LoVo (cell line): ENCODE results near the gene RPL15.
"Not testable (repeated sequence)": the region's sequence is repeated elsewhere in the genome, so short reads cannot be mapped to it uniquely, and the experiment has no call there.

Experiments used
- DNase-seq: peaks from one replicate; pipeline ENCODE4 v3.0.0-alpha.2; 2016; ENCODE audit warnings: low spot score

Gene RPL15

DNA sequence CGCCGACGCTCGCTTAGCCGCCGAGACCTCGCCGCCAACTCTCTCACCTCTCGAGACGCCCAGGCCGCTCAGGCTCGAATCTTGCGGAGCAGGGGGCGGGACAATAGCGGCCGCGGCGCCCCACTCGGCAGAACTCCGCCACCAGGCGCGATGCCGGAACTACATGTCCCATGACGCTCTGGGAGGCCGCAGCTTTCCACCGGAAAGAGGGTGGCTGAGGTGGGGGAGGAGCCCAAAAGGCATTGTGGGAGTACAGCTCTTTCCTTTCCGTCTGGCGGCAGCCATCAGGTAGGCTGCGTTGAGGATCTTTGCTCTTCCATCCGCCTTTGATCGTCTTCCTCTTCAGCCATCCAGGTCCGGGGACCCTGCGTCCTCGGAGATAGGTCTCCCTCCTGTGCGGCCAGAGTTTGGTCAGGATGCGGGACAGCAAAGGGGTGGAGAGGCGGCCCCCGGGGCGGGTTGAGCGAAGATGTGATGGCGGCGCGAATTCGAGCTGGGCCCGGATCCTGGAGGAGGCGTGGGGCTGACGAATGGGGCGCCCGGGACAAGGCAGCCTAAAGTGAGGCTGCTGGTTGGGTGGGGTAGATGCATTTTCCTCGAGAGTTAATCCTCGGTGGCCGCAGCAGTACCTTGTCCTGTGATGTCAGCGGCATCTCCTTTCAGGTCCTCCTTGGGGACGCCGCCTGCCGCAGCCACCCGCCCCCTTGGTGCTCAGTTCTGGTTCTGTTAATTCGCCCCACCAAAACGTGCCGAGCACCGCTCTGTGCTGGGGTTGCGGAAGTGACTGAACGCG is at the start of gene RPL15, which contains the start of gene NKIRAS1:
RPL15 (plus strand) TSS at position 247 of the 793 bp plus-strand sequence. CDS start 728 bp downstream, outside the sequence.
NKIRAS1 (minus strand) TSS at position 105 of the 793 bp plus-strand sequence. CDS start 6,086 bp downstream, outside the sequence.
- peak; percentile 97 for DNase-seq

DNA sequence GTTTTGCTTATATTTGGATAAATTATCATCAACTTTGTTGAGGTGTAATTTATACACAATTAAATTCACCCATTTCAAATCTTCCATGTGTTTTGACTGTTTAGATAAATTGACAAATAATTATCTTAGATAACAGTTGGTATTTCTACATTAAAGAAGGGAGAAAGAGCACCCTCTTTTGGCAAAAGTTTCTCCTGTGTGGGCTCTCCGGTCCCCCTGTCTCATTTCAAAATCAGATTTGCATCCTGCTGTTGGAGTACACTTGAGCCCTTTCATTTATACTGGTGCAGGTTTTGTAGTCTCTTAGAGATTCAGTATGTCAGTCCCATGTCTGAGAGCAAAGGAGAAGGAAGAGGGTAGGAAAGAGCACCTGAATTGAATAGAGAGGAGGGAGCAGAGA is 49.5 kb upstream of the RPL15 start:
- DNase-seq: no peak

DNA sequence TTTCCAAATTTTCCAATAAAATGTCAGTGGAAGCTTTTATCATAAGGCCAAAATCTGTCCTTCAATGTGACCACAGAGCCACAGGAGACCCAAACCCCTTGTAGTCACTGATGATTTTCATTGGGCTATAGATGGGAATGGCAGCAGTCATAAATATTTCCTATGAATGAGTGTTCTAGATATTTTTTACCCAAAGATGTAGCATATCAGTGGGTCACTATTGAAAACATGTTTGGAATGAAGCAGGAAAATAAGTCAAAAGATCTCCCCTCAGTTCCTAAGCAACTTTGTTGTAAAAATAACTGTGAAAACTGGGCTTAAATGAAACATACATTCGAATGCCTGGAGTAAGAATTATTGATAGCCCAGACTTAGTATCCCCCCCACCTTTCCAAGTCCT is 49.1 kb upstream of the RPL15 start:
- no peak for DNase-seq

DNA sequence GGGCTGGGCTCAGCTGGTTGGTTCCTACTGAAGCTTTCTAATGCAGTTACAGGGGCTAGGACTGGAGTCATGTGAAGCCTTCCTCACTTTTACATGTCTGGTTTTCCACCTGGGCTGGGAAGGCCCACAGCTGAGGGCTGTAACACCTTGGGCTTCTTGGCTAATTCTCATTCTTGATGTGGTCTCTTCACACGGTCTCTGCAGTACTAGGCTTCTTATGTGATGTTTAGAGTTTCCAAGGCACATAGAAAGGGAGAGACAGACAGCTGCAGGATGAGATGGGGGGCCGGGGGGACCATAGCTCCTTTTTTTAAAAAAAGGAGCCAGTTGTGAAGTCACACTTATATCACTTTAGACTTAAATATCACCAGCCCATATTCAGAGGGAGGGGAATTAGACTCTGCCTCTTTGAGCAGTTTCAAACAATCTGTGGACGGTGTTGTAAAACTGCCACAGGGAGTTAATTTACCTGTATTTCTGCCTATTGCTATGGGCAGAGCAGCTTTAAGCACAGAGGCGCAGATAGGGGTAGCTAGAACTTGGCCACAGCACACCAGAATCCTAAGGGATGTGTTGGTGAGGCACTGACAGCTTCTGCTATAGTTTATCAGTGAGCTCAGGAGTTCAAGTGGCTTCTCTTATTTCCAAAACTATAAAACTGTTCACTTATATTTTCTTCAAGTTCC is 46.8 kb upstream of the RPL15 start:
- no peak for DNase-seq

DNA sequence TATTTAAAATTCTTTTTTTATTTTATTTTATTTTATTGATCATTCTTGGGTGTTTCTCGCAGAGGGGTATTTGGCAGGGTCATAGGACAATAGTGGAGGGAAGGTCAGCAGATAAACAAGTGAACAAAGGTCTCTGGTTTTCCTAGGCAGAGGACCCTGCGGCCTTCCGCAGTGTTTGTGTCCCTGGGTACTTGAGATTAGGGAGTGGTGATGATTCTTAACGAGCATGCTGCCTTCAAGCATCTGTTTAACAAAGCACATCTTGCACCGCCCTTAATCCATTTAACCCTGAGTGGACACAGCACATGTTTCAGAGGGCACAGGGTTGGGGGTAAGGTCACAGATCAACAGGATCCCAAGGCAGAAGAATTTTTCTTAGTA is 46.3 kb upstream of the RPL15 start:
- not testable (repeated sequence) for DNase-seq

DNA sequence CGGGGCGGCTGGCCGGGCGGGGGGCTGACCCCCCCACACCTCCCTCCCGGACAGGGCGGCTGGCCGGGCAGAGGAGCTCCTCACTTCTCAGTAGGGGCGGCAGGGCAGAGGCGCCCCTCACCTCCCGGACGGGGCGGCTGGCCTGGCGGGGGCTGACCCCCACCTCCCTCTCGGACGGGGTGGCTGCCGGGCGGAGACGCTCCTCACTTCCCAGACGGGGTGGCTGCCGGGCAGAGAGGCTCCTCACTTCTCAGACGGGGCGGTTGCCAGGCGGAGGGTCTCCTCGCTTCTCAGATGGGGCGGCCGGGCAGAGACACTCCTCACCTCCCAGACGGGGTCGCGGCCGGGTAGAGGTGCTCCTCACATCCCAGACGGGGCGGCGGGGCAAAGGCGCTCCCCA is 45.6 kb upstream of the RPL15 start:
- DNase-seq: not testable (repeated sequence)

DNA sequence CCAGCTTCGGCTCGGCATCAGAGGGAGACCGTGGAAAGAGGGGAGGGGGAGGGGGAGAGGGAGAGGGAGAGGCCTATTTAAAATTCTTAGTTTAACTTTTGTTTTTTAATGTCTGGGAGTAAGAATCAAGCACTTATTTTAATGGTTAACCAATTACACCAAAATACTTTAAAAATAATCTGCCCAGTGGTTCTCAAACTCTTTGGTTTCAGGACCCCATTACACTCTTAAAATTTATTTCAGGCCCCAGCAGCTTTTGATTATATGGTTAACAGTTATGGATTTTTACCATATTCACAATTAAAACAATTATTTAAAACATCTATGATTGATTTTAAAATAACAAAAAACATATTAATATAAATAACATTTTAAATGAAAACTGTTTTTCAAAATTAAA is 44.6 kb upstream of the RPL15 start:
- no peak for DNase-seq

DNA sequence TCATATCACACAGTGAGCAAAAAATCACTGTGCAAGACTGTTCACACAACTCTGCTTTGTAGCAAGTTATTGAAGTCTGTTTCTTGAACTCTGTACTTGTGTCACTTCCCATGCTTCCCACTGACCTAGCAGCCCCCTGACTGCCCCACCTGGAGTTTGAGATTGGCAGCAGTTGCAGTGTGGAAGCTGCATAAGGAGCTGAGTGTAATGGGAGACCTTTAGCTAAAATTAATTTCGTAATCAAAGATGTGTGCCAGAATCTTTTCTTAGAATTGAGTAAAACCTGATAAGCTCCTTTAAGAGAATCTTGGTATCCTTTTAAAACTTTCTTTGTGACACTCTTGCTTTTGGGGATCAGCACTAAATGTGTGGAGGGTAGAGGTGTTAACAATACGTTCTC is 43.0 kb upstream of the RPL15 start:
- DNase-seq: no peak

DNA sequence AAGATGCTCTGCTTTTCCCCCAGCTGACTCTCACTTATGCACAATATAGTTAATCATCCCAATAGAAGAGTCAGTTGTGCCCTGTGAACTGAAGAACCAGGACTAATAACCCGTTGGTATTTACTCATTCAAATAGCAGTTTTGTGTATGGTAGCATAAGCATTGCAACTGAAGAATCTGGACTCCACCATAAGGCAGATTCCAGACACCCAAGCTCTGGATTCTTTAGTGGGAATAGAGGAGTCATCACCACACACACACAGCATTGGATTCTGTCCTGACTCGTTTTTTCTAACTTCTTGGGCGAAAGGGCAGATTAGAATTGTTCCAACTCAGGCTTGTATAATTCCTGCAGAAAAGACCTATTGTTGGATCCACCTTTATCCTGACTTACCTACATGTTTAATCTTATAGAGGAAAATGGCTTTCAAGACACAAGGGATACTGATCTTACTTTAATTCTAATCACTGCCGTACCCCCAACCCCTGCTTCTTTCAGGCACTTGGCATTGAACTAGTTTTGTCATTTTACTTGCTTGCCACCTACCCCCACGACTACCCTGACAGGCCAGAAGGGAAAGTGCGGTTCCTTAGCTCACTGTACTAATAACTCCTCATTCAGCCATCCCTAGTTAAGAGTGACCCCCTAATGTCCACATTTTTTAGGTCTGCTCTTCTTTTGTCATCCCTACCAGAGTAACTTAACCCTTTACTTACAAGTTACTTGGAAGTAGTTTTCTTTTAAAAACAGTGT is 42.4 kb upstream of the RPL15 start:
- DNase-seq: no peak

DNA sequence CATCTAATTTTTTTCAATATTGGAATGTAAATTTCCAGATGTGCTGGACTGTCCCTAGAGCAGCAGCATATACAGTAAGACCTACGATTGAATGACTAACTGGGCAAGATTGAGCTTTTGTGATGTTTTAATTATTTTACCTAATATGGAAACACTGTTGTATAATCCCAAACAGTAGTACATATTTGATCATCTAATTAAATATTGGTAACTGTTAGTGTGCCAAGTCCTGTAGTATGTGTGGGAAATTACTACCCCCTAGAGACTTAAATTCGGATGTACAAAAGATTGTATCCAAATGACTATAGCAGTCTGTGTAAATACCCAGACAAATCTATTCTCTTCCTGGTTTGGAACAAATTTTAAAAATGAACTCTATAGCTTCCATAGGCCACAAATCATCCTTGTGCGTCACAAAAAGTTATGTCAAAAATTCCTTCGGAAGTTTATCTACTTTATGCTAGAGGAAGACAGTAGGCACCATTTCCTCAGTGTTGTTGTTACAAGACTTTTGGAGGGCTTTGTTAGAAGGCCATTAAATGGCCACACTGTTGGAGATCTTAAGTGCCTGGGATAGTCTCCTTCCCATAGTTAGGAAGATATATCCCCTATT is 41.7 kb upstream of the RPL15 start:
- DNase-seq: no peak

DNA sequence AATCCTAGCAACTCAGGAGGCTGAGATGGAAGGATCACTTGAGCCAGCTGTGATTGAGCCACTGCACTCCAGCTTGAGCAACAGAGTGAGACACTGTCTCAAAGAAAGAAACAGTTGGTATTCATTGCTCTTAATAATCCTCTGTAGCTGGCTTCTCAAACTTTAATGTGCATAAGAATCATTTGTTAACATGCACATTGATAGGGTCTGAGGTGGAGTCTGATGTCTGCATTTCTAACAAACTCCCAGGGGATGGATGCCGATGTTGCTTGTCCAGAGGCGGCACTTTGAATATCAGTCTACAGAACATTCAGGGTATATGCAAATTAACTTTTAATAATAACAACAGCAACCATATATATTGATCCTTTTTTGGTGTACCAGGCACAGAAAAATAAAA is 40.0 kb upstream of the RPL15 start:
- no peak for DNase-seq

DNA sequence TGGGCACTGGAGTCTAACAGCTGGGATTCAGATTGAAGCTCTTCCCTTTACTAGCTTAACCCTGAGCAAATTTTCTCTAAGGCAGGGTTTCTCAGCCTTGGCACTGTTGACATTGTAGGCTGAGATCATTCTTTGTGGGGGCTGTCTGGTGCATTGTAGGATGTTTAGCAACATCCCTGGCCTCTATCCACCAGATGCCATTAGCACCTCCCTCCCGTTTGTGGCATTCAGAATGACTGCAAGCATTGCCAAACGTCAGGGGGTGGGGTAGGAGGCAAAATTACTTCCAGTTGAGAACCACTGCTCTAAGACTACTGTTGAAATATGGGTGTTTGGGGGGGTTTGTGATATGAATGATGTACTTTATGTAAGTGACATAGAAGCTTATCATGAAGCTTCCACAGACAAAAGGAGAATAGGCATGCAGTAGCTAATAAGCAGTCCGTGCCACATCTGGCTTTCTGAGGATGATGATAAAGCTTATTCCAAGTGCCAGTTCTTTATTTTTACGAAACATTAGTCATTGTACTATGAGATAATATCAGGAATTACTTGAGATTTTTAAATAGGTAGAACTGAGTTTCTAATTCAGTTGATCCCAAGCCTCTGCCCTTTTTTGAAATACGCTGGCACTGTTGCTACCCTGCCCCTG is 39.5 kb upstream of the RPL15 start:
- no peak for DNase-seq

DNA sequence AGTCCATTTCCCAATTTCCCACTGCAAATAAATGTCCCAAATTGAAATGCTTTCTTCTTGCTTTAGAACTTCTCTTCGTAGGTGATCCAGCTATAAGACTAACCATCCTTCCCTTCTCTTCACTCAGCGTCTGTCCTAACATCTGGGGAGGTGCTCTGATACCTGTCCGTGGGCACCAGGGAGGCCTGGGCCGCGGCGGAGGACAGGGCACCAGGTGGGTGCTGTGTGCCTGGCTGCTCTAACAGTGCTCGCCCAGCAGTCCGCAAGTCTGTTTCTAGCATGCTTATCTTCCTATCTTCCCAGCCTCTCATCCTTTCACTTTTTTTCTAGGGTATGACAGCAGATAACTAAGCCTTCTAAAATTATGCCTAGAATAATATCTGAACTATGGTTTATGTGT is 37.4 kb upstream of the RPL15 start:
- DNase-seq: no peak

DNA sequence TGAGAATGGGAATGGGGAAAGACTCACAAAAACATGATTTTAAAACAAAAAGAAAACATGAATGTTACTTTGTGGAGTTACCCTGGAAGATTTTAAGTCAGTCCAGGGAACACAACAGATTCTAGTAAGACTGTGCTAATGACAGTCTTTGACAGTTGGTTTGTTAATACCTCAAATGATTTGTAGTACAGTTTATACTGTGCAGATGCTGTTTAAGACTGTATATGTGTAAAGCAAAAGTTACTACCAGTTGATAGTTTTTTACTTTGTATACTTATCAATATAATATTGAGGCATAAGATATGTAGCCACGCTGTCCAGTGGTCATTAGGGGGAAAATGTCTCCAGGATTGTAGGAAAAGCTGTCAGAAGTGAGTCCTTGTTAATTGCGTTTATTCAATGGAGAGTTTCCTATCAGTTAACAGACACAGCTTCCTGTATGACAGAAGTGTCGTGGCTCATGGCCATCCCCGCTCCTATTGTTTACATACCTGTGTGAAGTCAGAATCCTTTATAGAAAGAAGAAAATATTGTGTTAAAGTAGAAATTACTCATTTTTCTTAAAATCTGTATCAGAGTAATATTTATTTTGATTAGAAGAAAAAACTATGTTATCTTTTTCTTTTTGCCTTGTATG is 36.1 kb upstream of the RPL15 start:
- no peak for DNase-seq

DNA sequence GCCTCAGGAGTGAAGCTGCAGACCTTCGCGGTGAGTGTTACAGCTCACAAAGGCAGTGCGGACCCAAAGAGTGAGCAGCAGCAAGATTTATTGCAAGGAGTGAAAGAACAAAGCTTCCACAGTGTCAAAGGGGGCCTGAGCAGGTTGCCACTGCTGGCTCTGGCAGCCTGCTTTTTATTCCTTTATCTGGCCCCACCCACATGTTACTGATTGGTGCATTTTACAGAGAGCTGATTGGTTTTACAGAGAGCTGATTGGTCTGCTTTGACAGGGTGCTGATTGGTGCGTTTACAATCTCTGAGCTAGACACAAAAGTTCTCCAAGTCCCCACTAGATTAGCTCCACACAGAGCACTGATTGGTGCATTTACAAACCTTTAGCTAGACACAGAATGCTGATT is 34.9 kb upstream of the RPL15 start:
- not testable (repeated sequence) for DNase-seq

DNA sequence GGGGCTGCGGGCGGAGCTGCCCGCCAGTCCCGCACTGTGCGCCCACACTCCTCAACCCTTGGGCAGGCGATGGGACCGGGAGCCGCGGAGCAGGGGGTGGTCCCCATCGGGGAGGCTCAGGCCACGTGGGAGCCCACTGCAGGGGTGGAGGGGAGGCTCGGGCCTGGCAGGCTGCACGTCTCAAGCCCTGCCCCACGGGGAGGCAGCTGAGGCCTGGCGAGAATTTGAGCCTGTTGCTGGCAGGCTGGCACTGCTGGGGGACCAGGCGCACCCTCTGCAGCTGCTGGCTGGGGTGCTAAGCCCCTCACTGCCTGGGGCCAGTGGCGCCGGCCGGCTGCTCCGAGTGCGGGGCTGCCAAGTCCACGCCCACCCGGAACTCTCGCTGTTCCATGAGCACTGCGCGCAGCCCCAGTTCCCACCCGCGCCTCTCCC is 34.4 kb upstream of the RPL15 start:
- DNase-seq: no peak

DNA sequence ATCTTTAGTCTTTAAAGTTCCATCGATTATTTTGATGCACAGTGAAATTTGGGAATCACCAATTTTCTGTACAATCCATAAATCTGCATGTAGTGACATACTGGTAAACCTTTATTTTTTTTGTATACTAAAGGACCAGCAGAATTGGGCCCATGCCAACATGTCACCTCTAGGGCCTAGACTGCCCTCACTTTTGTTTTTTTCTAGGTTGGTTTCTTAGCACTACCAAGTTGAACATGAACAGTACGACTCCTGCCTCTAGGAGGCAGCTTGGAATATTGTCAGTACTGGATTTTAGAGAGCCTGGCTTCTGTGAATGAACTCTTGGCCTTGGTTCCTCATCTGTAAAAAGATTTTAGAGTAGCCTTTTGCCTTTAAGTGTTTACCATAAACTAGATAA is 32.5 kb upstream of the RPL15 start:
- DNase-seq: no peak

DNA sequence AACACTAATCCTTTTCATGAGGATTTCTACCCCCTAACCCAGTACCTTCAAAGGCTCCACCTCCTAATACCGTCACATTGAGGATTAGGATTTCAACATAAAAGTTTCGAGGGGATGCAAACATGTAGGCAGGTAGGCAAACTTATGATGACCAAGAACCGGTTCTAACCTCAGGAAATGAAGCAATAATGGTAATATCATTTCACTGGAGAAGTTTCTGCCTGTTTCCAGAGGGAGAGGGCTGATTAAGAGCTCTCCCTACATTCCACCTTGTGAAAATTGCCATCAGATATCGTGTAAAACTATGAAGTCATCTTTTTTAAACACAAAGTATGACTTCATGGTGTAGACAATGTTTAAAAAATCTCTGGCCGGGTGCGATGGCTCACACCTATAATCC is 31.7 kb upstream of the RPL15 start:
- no peak for DNase-seq

DNA sequence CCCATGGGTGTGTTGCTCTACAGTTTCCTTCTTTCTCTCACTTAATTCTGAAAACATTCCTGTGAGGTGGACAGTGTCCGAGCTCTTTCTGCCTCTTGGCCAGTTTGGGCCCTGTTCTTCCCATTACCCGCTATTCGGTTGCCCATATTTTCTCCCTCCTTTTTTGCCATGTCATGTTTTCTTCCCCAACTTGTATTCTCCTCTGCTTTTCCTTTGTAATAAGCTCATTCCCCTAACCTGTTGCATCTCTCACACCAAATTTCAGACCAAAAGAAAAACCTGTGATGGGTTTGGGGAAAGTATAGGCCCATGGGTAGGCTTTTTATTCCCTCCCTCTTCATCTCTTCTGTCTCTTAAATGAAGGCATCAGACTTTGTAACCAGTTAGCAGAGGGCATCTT is 30.6 kb upstream of the RPL15 start:
- DNase-seq: no peak

DNA sequence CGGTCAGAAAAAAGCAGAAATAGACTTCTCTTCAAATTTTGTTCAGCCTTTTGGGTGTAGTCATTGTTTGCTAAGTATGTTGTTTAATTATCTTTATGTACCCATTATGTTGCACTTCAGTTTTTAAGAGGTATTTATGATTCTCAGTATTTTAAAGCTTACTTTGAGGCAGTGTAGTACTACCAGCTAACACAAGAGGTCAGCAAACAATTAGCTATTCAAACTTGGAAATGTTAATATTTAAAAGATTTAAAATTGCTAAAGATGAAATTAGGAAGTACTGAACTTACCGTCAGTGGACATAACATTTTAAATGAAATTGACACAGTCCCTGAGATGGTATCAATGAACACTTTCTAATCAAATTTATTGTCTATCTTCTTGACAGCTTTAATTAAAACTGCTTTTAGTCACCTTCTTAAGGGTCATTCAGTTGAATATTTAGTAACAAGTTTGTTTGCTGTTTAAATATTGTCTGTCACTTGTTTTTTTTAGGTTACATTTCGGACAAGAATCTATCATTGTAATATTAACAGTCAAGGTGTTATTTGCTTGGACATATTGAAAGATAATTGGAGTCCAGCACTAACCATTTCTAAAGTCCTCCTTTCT is 28.2 kb upstream of the RPL15 start:
- peak; percentile 20 for DNase-seq

DNA sequence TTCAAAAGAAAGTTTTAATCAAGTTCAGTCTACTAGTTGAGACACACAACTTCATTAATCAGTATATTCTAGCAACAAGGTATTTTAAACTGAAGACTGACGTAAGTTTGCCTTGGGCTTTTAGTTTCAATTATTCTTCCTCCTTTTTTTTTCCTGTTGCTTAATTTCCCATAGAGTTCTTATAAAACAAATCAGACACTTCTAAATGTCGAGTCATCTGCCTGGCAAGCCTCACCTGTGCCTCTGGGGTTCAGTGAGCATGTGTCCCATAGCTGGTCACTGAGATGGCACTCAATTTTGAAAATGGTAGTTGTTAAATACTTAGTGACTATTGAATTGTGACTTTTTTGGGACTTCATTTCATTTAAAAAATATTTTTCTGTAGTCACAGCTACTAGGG is 27.5 kb upstream of the RPL15 start:
- DNase-seq: no peak
